ENCODE measurements around the gene KRT38.
"Not testable (repeated sequence)": the region's sequence is repeated elsewhere in the genome, so short reads cannot be mapped to it uniquely, and the experiment has no call there.

The KRT38 gene

DNA sequence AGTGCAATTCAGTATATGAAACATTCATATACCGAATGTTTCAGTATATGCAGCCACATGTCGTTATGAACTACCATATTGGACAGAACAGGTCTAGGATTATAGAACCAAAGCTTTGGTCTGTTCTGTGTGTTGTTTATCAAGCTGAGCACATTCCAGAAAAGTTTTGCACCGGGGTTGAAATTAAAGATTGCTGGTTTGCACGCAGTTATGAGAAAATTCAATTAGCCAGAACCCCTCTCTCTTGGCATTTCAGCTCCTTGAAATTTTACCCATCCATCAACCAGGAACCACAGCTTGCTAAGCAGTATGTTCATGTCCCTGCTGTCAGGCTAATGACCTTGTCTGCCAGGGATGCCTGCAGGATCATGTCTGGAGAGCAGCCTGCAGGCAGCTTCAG is 16.9 kb upstream of the KRT38 start:
- DNase-seq: no peak

DNA sequence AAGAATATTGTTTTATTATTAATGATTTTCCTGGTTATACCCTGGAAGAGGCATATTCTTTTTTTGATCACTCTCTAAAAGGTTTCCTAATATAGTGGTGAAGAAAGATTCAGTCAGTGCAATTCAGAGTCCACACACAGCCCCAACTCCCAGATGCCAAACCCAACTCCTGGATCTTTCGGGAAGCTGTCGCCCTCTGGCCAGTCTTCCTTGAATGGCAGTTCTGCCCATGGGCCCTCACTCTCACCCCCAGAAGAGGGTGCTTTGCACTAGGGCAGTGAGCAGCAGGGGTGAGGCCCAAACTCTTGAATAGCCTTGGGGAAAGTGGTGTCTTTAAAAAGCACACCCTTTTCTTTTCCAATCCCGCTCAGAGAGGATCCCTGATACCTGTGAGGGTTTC is 15.4 kb upstream of the KRT38 start:
- DNase-seq: no peak

DNA sequence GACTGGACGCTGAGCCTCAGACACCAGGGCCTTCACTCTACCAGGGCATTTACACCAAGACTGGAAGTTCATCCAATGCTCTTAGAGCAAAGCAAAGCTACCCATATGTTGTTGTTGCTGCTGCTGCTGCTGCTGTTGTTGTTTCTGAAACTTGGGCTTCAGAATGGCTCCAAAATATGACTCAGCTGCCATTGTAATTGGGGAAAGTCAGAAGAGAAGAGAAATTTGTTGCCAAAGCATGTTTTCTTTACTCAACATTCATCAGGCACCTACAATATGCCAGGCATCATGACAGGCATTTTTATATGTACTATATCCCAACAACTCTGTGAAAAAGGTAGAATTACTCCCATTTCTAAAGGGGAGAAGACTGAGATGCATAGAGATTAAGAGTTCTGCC is 14.5 kb upstream of the KRT38 start:
- no peak for DNase-seq

DNA sequence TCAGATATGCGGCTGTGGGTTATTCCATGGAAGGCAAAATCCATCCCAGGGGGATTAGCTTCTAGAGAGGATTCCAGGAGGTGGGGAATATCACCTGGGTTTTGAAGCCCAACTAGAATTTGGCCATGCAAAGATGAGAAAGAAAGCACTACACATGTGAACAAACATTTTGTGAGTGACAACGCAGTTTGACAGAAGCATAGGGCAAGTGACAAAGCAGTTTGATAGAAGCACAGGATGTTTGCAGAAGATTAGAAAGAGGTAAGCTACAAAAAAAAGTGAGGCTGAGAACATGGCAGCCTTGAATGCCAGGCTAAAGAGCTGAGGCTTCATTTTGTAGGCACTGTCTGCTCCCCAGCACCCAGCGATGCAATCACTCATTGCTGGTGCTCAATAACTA is 12.3 kb upstream of the KRT38 start:
- no peak for DNase-seq

DNA sequence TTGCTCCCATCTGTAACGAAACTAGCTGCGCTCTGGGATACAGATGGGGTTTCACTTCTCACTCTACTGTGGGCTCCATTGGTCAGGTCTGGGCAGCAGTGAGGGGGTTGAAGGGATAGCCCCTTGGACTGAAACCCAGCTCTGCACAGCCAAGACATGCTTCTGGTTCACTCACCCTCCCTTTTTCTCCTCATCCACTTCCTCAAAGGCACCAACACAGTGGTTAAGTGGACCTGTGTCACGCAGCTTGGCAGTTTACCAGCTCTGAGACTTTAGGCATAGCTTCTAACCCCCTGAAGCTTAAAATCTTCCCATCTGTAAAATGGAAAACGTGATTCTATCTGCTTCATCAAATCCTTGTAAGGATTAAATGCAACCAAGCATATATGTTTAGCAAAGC is 11.5 kb upstream of the KRT38 start:
- no peak for DNase-seq

DNA sequence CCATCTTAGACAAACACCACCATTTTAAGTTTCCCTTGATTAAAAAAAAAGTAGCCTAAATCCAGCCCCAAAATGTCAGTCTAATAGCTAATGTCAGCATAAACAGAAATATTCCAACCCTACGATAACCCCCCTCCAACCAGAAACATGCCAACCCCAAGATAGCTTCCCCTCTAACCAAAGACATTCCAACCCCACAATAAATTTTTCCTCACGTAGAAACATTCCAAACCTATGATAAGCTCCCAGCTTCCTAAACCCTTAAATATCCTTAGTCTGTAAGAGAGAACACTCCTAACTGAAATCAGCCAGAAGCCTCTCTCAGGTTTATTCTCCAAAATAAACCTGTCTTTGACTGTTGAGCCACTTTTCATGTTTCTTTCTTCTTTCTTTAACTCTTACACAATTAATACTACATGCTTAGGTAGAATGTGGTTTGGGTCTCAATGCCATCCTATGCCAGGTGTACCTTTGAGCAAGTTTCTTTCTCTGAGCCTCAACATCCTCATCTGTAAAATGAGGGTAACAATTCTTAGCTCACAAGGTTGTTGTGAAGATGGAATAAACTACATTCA is 10.5 kb upstream of the KRT38 start:
- no peak for DNase-seq

DNA sequence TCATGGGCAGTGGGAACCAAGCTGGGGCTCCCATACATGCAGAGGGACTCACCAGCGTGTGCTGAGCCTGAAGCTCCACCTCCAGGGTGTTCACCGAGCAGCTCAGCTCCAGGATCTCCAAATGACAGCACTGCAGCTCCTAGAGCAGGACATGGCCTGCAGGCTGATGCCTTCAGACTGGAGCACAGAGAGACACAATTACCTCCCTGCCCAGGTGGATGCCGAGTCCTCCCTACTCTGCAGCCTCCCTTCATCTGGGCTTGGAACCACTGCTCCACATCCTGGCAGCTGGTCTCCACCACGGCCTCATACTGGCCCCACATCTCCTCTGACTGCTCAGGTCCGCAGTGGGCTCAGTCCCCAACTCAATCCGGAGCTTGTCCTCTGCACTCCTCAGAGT is 8.2 kb upstream of the KRT38 start:
- no peak for DNase-seq

DNA sequence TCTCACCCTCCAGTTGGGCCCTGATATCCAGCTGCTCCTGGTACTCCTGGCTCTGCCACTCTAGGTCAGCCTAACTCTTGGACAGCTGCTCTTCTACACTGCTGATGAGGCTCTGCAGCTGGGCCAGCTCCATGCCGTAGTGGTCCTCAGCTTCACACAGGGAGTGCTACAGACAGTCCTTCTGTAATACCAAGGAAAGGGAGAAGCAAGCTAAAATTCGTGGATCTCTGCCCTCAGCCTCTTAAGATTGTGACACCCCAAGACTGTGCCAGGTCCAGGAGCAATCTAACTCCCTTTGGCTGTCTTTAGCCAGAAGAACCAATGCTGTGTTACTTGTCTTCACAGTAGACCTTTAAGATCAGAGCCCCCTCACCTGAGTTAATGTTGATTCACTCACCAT is 7.7 kb upstream of the KRT38 start:
- DNase-seq: no peak

DNA sequence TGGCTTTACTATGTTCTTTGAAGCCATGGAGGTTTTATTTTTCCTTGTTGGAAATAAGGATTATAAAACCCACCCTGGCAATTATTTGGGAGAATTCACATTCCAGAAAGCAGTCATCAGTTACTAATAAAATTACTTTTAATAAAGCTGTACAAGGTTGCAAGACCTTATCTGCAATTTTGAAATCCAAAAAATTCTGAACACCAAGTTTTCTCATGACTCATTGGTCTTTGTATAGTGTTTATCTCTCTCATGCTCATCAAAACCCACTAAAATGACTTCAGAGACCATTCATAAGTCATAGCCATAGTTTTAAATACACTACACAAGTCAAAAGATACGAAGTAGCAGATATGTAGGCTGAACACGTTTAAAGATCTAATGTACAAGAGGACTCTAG is 6.0 kb upstream of the KRT38 start:
- DNase-seq: no peak

DNA sequence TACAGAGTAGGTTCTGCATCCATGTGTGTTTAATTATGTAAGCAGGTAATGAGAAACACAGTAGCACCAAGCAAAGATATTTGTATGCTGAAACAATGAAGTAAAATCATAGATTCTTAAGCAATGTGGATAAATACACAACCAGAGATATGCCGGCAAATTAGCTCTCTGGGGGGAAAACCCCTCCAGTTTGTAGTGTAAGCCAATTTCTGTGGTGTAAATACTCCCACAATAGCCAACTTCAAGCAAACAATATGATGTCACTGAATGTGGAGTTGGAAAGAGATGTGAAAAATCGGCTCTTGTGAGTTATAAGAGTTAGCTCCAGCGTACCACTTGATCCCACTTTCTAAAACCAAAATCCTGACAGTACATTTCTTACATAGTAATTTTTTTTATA is 3.9 kb upstream of the KRT38 start:
- no peak for DNase-seq

DNA sequence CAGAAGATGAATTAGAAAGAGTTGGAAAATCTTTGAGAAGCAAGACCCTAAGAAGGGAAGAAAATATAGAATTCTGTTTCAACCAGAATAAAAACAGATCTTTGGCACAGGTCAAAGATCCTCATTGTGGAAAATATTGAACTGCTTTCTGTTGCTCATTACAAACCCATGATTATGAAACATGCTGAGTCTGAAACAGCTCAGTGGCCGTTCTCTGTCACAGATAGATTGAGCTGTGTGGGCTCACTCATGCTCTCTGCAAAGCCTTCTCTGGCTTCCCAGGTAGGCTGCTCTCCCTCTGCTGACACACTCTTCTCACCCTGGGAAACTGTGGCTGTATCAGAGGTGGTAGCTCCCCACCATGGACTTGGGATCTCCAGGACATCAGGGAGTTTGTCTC is 3.4 kb upstream of the KRT38 start:
- no peak for DNase-seq

DNA sequence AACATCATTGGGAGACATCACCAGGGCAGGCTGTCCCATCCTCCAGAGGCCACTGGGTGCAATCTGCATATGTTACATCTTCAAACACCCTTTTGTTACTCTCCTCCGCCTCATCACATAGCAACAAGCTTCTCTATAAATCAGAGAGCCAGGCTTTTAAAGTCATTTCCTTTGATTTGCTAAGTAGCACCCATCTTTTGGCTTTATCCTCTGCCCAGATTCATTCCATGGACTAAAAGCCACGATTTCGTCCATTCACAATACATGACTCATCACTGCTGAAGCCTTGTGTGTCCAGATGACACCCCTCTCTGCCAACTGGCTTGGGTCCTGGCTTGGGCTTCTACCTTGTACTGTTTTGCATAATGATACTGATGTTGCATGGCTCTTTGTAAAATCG is 2.0 kb upstream of the KRT38 start:
- DNase-seq: no peak

DNA sequence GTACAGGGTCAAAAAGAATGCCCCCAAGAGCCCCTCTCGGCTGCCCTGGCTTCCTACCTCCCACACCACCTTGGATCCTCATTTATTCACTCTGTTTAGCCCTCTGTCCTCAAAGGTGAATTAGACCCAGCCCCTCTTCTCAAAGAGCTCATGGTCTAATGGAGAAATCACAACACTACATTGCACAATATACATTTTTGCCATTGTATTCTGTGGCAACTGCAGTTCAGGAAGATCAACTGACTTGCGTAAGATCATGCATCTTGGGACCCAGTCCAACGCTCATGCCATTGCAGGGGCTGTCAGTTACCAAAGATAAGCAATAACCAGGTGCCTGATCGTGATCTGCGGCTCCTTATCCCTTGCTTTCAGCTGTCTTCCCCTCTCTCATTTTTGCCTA is 1.4 kb downstream of the KRT38 start:
- DNase-seq: no peak

DNA sequence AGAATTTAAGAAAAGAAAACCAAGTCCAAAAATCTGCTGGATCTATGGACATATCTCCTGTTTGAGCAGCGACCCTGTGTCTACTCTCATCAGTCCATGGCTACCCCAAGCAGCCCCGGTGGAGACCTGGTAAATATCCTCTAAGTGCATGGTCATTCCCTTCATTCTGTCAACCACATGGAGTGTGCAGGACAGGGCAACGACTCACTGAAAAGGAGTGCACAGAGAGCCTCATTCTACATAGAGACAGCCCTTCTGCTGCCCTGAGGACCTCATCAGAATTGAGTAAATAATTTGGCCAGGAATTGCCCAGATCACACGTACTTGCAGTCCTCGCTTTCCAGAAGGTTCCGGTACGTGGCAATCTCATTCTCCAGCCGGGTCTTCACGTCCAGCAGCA is 3.0 kb downstream of the KRT38 start:
- DNase-seq: no peak

DNA sequence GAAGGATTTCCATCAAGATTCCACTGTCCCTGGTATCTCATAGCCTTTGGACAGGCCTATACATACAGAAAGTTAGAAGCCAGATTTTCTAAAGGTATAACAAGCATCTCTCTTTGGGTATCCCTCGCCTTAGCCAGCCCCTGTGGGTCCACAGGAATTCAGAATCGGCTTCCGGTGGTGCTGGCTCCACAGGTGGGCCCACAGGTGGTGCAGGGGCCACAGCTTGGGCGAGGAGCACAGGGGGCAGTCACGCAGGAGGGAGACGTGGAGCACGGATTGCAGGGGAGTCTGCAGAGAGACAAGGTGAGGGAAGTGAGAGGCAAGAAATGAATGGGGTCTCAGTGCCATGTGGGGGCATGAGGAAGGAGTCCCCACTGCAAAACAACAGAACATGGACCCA is 3.5 kb downstream of the KRT38 start:
- no peak for DNase-seq

DNA sequence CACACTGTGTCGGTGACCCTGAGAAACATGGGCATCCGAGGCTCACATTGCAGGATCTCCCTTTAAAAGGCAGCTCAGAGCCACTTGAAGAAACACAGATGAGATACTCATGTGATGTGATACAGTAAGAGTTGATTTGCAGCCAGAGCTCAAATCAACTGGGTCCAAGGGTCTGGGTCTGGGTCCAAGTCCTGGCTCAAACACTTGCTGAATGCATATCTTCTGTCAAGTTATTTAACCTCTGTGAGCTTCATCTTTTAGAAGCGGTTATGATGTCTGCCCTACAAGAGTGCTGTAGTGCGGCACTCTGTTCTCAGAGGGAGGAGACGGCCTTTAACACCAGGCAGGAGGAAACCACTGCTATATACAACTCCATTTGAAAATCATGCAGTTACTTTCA is 6.4 kb downstream of the KRT38 start:
- DNase-seq: no peak

DNA sequence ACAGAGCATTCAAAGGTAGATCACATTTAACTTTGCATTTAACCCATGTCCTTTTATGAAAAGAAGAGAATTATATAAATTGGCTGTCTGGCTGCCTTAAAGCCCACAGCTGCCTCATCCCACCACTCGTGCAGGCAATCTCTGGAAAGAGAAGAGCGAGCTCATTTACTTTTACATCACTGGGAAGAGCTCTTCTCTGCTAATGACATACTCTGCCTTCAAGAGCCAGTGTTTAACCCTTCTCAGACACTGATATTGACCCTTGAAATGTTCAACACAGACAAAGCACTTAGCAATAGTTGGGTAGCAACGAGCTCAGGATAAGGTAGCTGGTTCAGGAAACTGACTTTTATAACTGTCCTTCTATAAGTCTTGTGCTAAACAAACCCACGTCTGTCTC is 6.8 kb downstream of the KRT38 start:
- no peak for DNase-seq

DNA sequence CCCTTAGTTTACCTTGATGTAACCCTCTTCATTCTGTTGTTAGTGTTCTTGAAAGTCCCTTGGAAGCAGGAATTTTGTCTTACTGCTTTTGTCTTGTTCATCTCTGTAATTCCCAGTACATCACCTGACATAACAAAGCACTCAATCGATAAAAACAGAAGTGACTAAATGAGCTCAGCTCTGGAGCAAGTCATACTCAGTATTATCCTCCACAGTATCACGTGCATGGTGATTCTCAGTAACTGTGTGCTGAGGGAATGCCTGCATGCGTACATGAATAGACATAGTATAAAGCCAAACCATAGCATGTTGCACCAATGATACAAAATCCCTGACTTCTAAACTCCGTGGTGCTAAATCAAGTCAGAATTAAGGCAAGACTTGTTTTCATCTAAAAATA is 7.2 kb downstream of the KRT38 start:
- DNase-seq: no peak

DNA sequence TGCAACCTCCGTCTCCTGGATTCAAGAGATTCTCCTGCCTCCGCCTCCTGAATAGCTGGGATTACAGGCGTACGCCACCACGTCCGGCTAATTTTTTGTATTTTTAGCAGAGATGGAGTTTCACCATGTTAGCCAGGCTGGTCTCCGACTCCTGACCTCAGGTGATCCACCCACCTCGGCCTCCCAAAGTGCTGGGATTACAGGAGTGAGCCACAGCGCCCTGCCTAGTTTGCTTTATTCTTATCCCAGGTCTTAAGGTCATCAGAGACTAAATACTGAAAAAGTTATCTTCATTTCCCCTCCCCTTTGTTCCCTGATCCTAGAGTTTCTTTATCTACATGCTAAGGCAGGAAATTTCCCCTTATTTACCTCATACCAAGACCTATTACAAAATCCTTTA is 10.4 kb downstream of the KRT38 start:
- DNase-seq: not testable (repeated sequence)

DNA sequence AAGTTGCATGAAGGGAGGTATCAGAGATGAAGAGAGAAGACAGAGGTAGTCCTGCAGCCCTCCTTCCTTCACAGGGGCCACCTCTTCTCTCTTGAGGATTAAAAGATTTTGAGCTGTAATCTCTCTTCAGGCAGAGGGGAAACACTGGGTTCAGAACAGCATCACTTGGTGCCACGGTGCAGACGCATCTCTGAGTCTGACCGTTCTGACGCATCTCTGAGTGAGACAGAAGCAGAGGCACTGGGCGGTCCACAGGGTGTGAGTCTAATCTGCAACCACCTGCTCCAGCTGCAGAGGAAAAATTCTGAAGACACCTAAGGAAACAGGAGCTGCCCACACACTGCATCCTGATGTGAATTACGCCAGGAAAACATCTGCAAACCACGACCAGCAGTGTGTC is 11.1 kb downstream of the KRT38 start:
- no peak for DNase-seq

DNA sequence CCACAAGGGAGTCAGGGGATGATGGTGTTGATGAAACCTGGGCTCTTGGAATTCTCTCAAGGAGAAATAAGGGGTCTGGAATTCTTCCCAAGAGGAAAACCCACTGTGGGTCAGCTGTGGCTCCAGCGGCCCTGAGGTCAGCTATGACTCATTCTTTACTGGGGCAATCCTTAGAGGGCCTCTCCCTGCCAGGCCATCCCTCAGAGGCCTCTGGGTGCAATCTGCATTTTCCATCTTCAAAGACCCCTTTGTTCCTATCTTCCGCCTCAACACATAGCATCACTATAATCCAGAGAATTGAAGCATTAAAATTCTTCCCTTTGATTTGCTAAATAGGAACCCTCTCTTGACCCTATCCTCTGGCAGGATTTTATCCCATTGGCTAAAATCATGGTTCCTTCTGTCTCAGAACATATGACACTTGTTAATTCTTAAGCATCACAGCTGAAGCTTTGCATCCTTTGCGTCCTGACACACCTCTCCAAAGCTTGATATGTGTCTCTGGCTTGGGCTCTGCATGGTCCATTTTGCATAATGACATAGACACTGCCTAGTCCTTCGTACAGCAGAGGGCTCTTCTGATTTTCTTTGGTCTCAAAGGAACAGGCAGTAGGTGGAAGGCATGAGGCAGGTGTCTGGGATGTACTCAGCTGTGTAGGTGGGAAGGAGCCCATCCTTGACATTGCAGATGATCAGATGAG is 12.0 kb downstream of the KRT38 start:
- no peak for DNase-seq

DNA sequence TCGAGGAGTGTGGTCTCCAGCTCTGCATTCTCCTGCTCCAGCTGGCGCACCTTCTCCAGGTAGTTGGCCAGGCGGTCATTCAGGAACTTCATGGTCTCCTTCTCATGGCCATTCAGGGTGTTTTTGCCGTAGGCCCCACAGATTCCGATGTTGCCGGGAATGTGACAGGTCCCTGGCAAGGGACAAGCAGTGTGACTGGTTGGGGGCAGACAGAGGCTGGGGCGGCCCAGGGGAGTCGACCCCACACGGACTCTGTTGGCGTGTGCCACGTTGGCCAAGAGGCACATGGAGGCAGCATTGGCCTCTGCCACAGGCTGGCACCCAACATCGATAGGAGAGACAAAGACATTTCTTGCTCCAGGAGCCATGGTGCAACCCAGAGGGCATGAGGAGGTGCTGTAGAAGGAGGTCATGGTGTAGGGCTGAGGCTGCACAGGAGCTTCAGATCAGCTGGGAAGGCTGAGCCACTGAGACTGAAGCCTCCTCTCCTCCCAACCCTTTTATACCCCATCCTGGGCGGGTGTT is 16.6 kb downstream of the KRT38 start, which contains the start of gene KRT37:
Gene KRT37 (minus strand): TSS at position 475 of the 525 bp plus-strand sequence. CDS start 62 bp downstream, at position 413.
- no peak for DNase-seq

DNA sequence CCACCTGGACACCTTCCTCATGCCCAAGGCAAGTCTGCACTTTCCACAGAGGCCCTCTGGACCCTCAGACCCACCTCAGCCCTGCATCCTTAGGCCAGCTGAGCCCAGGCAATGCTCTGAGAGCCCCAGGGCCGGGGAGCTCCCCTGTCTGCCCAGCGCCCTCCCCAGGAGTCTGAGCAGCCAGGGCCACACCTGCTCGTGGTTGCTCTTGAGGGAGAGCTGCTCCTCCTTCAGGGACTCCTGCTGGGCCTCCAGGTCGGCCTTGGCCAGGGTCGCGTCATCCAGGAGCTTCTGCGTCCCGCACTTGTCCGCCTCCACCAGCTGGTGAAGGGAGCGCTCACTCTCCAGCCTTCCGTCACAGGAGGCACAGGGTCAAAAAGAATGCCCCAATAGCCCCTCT is 18.2 kb downstream of the KRT38 start:
- not testable (repeated sequence) for DNase-seq

DNA sequence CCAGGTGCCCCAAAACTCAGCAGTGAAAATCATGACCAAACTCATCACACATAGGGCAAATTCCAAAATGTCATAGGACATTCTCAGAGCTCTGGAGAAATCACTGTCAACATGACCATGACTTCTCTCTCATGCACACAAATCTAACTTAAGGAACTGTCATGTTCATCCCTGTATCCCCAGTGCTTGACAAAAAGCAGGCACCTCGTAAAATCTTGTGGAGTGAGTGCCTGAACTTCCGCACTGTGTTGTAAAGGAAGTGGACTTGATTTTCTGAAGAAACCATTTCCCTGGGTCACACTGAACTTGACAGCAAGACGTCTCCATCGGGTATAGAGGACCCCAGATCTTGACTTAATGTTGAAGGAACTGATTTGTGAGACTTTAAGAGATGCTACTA is 19.2 kb downstream of the KRT38 start:
- no peak for DNase-seq

DNA sequence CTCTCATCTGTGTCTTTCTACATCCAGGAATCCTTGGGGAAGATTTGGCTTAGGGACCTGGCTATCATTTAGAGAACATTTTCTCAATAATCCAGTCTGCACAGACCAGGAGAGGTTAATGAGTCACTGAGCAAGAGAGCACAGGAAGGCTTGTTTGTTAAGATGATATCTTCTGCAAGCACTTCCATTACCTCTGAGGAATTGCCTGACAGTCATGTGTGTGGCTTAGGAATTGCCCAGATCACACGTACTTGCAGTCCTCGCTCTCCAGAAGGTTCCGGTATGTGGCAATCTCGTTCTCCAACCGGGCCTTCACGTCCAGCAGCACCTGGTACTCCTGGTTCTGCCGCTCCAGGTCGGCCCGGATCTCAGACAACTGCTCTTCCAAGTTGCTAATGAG is 19.7 kb downstream of the KRT38 start:
- DNase-seq: no peak

All from activated CD4-positive, CD25-positive, alpha-beta regulatory T cell (primary cell).